ENCODE data around the gene MARVELD3.
"Not testable (repeated sequence)": the region's sequence is repeated elsewhere in the genome, so short reads cannot be mapped to it uniquely, and the experiment has no call there.

The MARVELD3 gene, protein sequence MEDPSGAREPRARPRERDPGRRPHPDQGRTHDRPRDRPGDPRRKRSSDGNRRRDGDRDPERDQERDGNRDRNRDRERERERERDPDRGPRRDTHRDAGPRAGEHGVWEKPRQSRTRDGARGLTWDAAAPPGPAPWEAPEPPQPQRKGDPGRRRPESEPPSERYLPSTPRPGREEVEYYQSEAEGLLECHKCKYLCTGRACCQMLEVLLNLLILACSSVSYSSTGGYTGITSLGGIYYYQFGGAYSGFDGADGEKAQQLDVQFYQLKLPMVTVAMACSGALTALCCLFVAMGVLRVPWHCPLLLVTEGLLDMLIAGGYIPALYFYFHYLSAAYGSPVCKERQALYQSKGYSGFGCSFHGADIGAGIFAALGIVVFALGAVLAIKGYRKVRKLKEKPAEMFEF

DNA sequence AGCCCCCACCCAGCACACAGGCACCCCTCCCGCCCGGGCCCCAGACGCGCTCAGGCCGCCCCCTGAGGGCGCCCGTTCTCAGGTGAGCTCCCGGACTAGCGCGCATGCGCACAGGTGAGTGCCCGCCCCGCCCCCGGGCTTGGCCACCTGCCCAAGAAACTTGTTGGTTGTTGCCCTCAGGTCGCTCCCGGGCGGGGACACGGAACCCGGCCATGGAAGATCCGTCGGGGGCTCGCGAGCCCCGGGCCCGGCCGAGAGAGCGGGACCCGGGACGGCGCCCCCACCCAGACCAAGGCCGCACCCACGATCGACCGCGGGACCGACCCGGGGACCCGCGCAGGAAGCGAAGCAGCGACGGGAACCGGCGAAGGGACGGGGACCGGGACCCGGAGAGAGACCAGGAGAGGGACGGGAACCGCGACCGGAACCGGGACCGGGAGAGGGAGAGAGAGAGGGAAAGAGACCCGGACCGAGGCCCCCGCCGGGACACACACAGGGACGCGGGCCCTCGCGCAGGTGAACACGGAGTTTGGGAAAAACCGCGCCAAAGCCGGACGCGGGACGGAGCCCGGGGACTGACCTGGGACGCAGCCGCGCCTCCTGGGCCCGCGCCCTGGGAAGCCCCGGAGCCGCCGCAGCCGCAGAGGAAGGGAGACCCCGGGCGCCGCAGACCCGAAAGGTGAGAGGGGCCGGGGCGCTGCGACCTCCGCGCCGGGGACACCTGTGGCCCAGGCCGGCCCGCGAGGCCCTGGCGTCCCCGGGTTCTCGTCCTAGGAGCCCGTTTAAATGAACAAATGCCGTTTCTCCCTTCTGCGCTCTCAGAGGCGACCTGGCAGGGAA is at the start of gene MARVELD3:
Gene MARVELD3, plus strand, starts transcription at position 167 of the 840 bp plus-strand sequence. Its CDS starts 46 bp downstream, at position 213.
- H3K27me3 ChIP-seq (ENCODE audit: control insufficient read depth, low read length) = peaks cover 31% of the 10 kb centered on the region
- H3K4me2 ChIP-seq (ENCODE audit: low read length) = peak within 1 kb of the TSS; percentile 50
- no peaks in the 10 kb centered on the region for H4K20me1 ChIP-seq (ENCODE audit: control insufficient read depth, insufficient read depth, low read depth, low read length)
- H3K27ac ChIP-seq (ENCODE audit: low read depth, low read length) = no peak within 1 kb of the TSS
- H3K36me3 ChIP-seq (ENCODE audit: control insufficient read depth, low read length) = no peaks in the 10 kb centered on the region
- no peaks in the 10 kb centered on the region for H3K9me2 ChIP-seq (replicated peaks; ENCODE audit: control insufficient read depth, low read length)
- peak within 1 kb of the TSS; percentile 56 for H3K4me3 ChIP-seq (ENCODE audit: low read length)
- H3K9me3 ChIP-seq (ENCODE audit: control insufficient read depth, insufficient read depth, low read length) = no peaks in the 10 kb centered on the region
- 0 out of 2 replicates have a peak, but pooled peaks cover 3% of the 10 kb centered on the region for H3K4me1 ChIP-seq (ENCODE audit: control insufficient read depth, low read length)
- H3F3A ChIP-seq (ENCODE audit: control insufficient read depth, insufficient read depth) = no peaks in the 10 kb centered on the region
- TF ChIP-seq CTCF (IDR thresholded peaks at IDR 0.05; ENCODE audit: low read depth, low read length, poor library complexity, severe bottlenecking) (no peak), EZH2phosphoT487 (IDR thresholded peaks at IDR 0.05; ENCODE audit: borderline replicate concordance, low read length) (peak; percentile 24; the same call in 1 of the 2 replicates)
- no peaks in the 10 kb centered on the region for H3K79me2 ChIP-seq (ENCODE audit: control insufficient read depth, low read length)

DNA sequence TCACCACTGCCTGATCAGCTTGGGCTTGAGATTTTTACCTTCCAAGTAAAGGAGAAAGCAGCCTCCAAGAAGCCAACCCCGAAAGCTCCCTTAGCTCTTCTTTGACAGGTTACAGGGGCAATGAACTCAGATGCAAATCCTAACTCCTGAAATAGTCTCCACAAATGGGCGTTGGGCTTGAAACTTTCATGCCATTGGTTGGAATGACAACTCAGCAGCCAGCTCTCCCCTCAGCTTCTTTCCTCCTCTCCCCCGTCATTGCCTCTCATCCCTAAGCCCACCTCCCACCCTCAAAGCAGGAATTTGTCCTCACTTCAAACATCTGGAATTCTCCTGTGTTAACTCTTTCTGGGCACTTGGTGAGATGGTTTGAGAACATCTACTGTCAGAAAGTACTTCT is 49.0 kb upstream of the MARVELD3 start, which contains the start of gene TAT:
Gene TAT, minus strand, starts transcription at position 122 of the 400 bp plus-strand sequence. CDS start 677 bp downstream, outside the sequence.
- Histone ChIP-seq H3F3A (ENCODE audit: control insufficient read depth, insufficient read depth) (no peaks in the 10 kb centered on the region), H3K4me1 (ENCODE audit: control insufficient read depth, low read length) (peaks cover 9% of the 10 kb centered on the region), H3K4me2 (ENCODE audit: low read length) (no peak within 1 kb of the TSS), H3K36me3 (ENCODE audit: control insufficient read depth, low read length) (no peaks in the 10 kb centered on the region), H3K79me2 (ENCODE audit: control insufficient read depth, low read length) (no peaks in the 10 kb centered on the region), H3K9me2 (replicated peaks; ENCODE audit: control insufficient read depth, low read length) (no peaks in the 10 kb centered on the region), H4K20me1 (ENCODE audit: control insufficient read depth, insufficient read depth, low read depth, low read length) (no peaks in the 10 kb centered on the region), H3K27ac (ENCODE audit: low read depth, low read length) (no peak within 1 kb of the TSS), H3K4me3 (ENCODE audit: low read length) (no peak within 1 kb of the TSS), H3K27me3 (ENCODE audit: control insufficient read depth, low read length) (peaks cover 6% of the 10 kb centered on the region; the same call in 1 of the 2 replicates), H3K9me3 (ENCODE audit: control insufficient read depth, insufficient read depth, low read length) (no peaks in the 10 kb centered on the region)
- TF ChIP-seq EZH2phosphoT487 (IDR thresholded peaks at IDR 0.05; ENCODE audit: borderline replicate concordance, low read length) = no peak
- no peak for TF ChIP-seq CTCF (IDR thresholded peaks at IDR 0.05; ENCODE audit: low read depth, low read length, poor library complexity, severe bottlenecking)

GRCh38 chr16:71582553-71582848 is 43.5 kb upstream of the MARVELD3 start:
- not testable (repeated sequence) for H3K27me3 ChIP-seq (ENCODE audit: control insufficient read depth, low read length); H3K36me3 ChIP-seq (ENCODE audit: control insufficient read depth, low read length); H3K4me1 ChIP-seq (ENCODE audit: control insufficient read depth, low read length); H3K9me2 ChIP-seq (replicated peaks; ENCODE audit: control insufficient read depth, low read length); H4K20me1 ChIP-seq (ENCODE audit: control insufficient read depth, insufficient read depth, low read depth, low read length); H3K79me2 ChIP-seq (ENCODE audit: control insufficient read depth, low read length); H3K4me2 ChIP-seq (ENCODE audit: low read length); H3K9me3 ChIP-seq (ENCODE audit: control insufficient read depth, insufficient read depth, low read length); H3K27ac ChIP-seq (ENCODE audit: low read depth, low read length); H3K4me3 ChIP-seq (ENCODE audit: low read length); H3F3A ChIP-seq (ENCODE audit: control insufficient read depth, insufficient read depth)

Measured in DOHH2 (cell line).